Gastrocnemius medialis (tissue), 4 donors: ENCODE results near the gene RPS6KA4. TPM values are rescaled to one million over a fixed set of nuclear protein-coding genes. Genes with fewer than 3 reads are reported as not detected.

Experiments used
- ATAC-seq, 2 donors: fragments of 150-250 bp; one replicate each; pipeline ENCODE4 v1.9.1; 2016
- DNase-seq, 2 donors: peaks; one replicate each; pipeline ENCODE4 v3.0.0-alpha.2; 2019
- H3K27ac ChIP-seq, 4 donors: fragments of 200-600 bp; sonication (generic); 1 replicate in 1 of 4; 2 replicates in 3 of 4; pipeline ENCODE4 v1.5.1; 2016 to 2018; ENCODE audit warnings: mild to moderate bottlenecking in 2 of 4, moderate library complexity in 1 of 4
- H3K27me3 ChIP-seq, 3 donors: fragments of 200-600 bp; sonication (generic) in 2 of 3; 1 replicate in 1 of 3; 2 replicates in 2 of 3; pipeline versions ENCODE4 v1.5.1 to v1.6.0; 2016 to 2019; ENCODE audit warnings: mild to moderate bottlenecking in 1 of 3, moderate library complexity in 1 of 3
- H3K36me3 ChIP-seq, 2 donors: fragments of 200-600 bp; sonication (generic) in 1 of 2; one replicate each; pipeline ENCODE4 v1.5.1; 2017 to 2018
- H3K4me1 ChIP-seq, 2 donors: fragments of 200-600 bp; sonication (generic) in 1 of 2; one replicate each; pipeline ENCODE4 v1.5.1; 2016 to 2017; ENCODE audit warnings: mild to moderate bottlenecking in 2 of 2
- H3K4me3 ChIP-seq, 4 donors: fragments of 200-600 bp; sonication (generic) in 3 of 4; 1 replicate in 1 of 4; 2 replicates in 3 of 4; pipeline ENCODE4 v1.5.1; 2016 to 2019; ENCODE audit warnings: mild to moderate bottlenecking in 2 of 4
- H3K9me3 ChIP-seq, 3 donors: fragments of 200-600 bp; sonication (generic) in 2 of 3; 1 replicate in 1 of 3; 2 replicates in 2 of 3; pipeline ENCODE4 v1.5.1; 2016 to 2019
- POLR2A ChIP-seq, 2 donors: fragments of 450-650 bp; IDR thresholded peaks; one replicate each; pipeline ENCODE4 v1.6.1; 2017; ENCODE audit warnings: antibody characterized with exemption in 2 of 2, mild to moderate bottlenecking in 2 of 2, moderate library complexity in 2 of 2
- in situ Hi-C, 4 donors: fragments of 200-750 bp; cut with MboI; loops; one replicate each; pipeline versions ENCODE4 v1.15.0 to v1.8.0; 2017; ENCODE audit warnings: low sequenced_read_pairs in 4 of 4
- intact Hi-C: fragments of 100-400 bp; cut with DNase I; formaldehyde crosslinking; loops from one replicate; pipeline ENCODE4 v1.15.1; 2023; ENCODE audit warnings: low total_unique reads
- total RNA-seq, 4 donors: library from RNA; depleted of rRNA; stranded (reverse); fragments of >200 nt; gene quantifications; one replicate each; pipeline versions ENCODE4 v1.1.0 to v1.2.3, GENCODE V29; 2016
- TF ChIP-seq, protein P1 (sequence below), 5 experiments: fragments of 450-650 bp in 3 of 5; fragments of 200-600 bp in 2 of 5; sonication (generic) in 2 of 5; IDR thresholded peaks in 4 of 5; conservative IDR thresholded peaks in 1 of 5; 1 replicate in 4 of 5; 2 replicates in 1 of 5; pipeline ENCODE4 v1.5.1; 2016 to 2019; ENCODE audit warnings: antibody characterized with exemption in 5 of 5, mild to moderate bottlenecking in 3 of 5, moderate library complexity in 3 of 5

The RPS6KA4 gene
- total RNA-seq, 4 donors from 2014 or later: 16.6 to 27.0 (median 17.2) TPM

DNA sequence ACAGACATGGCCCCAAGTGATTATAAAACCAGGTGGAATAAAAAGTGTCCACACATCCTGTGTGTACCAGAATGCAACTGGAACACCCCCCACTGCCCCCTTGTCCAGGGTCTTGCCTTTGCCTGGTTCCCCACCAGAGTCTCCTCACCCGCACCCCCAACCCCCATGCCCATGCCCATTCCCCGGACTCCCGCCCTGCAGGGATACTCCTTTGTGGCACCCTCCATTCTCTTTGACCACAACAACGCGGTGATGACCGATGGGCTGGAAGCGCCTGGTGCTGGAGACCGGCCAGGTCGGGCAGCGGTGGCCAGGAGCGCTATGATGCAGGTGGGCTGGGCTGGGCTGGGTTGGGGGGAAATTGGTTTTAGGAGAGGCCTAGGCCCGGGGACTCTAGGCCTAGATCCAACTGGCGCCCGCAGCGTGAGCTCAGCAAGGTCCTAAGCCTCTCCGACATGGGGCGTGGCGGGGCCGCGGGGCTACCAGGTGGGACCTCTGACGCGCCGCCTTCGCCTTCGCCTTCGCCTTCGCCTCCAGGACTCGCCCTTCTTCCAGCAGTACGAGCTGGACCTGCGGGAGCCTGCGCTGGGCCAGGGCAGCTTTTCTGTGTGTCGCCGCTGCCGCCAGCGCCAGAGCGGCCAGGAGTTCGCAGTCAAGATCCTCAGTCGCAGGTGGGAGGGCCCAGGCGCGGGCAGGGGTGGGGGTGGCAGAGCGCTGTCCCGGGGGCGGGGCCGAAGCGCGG, 9.1 kb downstream of the RPS6KA4 start:
- ATAC-seq: no peak
- Histone ChIP-seq H3K27me3 (no peaks in the 10 kb centered on the region), H3K36me3 (peaks cover 0 to 48% of the 10 kb centered on the region in 2 donors), H3K27ac (no peak overlapping the region), H3K4me1 (no peaks in the 10 kb centered on the region), H3K9me3 (no peaks in the 10 kb centered on the region), H3K4me3 (no peak overlapping the region)
- no peak for DNase-seq
- TF ChIP-seq, protein P1, sequence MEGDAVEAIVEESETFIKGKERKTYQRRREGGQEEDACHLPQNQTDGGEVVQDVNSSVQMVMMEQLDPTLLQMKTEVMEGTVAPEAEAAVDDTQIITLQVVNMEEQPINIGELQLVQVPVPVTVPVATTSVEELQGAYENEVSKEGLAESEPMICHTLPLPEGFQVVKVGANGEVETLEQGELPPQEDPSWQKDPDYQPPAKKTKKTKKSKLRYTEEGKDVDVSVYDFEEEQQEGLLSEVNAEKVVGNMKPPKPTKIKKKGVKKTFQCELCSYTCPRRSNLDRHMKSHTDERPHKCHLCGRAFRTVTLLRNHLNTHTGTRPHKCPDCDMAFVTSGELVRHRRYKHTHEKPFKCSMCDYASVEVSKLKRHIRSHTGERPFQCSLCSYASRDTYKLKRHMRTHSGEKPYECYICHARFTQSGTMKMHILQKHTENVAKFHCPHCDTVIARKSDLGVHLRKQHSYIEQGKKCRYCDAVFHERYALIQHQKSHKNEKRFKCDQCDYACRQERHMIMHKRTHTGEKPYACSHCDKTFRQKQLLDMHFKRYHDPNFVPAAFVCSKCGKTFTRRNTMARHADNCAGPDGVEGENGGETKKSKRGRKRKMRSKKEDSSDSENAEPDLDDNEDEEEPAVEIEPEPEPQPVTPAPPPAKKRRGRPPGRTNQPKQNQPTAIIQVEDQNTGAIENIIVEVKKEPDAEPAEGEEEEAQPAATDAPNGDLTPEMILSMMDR (IDR thresholded peaks at IDR 0.05 in 4 of 5, conservative IDR thresholded peaks at IDR 0.05 in 1 of 5): no peak
- TF ChIP-seq POLR2A (IDR thresholded peaks at IDR 0.05): no peak
- in situ Hi-C loops (no loop called here), intact Hi-C loops (no loop called here)

DNA sequence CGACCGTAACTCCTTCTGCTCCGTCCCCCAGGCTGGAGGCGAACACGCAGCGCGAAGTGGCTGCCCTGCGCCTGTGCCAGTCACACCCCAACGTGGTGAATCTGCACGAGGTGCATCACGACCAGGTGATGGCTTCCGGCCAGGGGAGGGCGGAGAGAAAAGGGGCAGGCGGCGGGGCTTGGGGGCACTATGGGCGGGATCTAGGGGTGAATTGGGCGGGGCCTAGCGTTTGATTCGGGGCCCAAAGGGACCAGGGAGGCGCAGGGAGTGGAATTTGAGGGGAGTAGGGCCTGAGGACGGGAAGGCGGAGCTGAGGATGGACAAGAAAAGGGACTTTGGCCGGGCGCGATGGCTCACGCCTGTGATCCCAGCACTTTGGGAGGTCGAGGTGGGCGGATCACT, 9.7 kb downstream of the RPS6KA4 start:
- in situ Hi-C loops (no loop called here), intact Hi-C loops (no loop called here)
- Histone ChIP-seq H3K27ac (no peak overlapping the region), H3K4me3 (no peak overlapping the region), H3K9me3 (no peaks in the 10 kb centered on the region), H3K36me3 (peaks cover 0 to 43% of the 10 kb centered on the region in 2 donors), H3K27me3 (no peaks in the 10 kb centered on the region), H3K4me1 (no peaks in the 10 kb centered on the region)
- ATAC-seq (no peak), DNase-seq (no peak)
- TF ChIP-seq, protein P1 (IDR thresholded peaks at IDR 0.05 in 4 of 5, conservative IDR thresholded peaks at IDR 0.05 in 1 of 5): no peak
- no peak for TF ChIP-seq POLR2A (IDR thresholded peaks at IDR 0.05)

DNA sequence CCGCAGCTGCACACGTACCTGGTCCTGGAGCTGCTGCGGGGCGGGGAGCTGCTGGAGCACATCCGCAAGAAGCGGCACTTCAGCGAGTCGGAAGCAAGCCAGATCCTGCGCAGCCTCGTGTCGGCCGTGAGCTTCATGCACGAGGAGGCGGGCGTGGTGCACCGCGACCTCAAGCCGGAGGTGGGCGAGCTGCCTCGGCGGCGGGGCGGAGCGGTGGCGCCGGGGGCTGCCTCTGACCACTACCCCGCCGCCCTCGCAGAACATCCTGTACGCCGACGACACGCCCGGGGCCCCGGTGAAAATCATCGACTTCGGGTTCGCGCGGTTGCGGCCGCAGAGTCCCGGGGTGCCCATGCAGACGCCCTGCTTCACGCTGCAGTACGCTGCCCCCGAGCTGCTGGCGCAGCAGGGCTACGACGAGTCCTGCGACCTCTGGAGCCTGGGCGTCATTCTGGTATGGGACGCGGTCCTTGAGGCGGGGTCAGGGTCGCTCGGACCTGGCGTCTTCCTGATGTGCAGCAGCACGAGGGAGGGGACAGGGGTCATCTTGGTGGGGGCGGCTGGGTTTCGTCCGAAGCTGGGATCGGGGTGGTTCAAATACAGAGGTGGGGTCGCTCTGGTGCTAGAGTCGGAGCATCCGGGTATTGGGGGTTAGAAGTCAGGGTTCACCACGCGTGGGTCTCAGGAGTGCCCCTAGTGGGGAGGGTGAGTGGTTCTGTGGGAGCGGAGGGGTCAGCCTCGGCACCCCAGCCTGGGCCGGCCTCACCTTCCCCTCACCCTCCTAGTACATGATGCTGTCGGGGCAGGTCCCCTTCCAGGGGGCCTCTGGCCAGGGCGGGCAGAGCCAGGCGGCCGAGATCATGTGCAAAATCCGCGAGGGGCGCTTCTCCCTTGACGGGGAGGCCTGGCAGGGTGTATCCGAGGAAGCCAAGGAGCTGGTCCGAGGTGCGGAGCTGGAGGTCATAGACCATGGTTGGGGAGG, 10.8 kb downstream of the RPS6KA4 start:
- intact Hi-C loops: no loop called here
- Histone ChIP-seq H3K4me3 (no peak overlapping the region), H3K27me3 (no peaks in the 10 kb centered on the region), H3K4me1 (no peaks in the 10 kb centered on the region), H3K9me3 (no peaks in the 10 kb centered on the region), H3K27ac (no peak overlapping the region), H3K36me3 (peaks cover 0 to 36% of the 10 kb centered on the region in 2 donors)
- in situ Hi-C loops: no loop called here
- TF ChIP-seq, protein P1 (IDR thresholded peaks at IDR 0.05 in 4 of 5, conservative IDR thresholded peaks at IDR 0.05 in 1 of 5): no peak
- TF ChIP-seq POLR2A (IDR thresholded peaks at IDR 0.05): no peak
- ATAC-seq (no peak), DNase-seq (no peak)

DNA sequence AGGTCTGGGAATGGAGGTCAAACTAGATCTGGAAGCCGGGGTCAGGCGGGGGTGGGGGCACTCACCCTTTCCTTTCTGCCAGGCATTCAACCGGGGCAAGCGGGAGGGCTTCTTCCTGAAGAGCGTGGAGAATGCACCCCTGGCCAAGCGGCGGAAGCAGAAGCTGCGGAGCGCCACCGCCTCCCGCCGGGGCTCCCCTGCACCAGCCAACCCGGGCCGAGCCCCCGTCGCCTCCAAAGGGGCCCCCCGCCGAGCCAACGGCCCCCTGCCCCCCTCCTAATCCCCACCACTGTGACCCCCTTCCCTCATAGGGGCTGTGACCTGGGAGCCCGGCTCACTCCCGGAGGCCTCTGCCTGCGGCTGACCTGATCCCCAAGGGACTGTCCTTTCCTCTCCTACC, 12.2 kb downstream of the RPS6KA4 start:
- H3K36me3 ChIP-seq: peaks cover 0 to 25% of the 10 kb centered on the region in 2 donors
- intact Hi-C loops: no loop called here
- no peak for DNase-seq

More for the DNA sequence above, 12.2 kb downstream of the RPS6KA4 start:
- H3K4me1 ChIP-seq: no peaks in the 10 kb centered on the region
- in situ Hi-C loops: no loop called here
- ATAC-seq: no peak
- no peak for TF ChIP-seq POLR2A (IDR thresholded peaks at IDR 0.05)
- TF ChIP-seq, protein P1 (IDR thresholded peaks at IDR 0.05 in 4 of 5, conservative IDR thresholded peaks at IDR 0.05 in 1 of 5): no peak
- H3K4me3 ChIP-seq: no peak overlapping the region
- no peak overlapping the region for H3K27ac ChIP-seq
- H3K9me3 ChIP-seq: no peaks in the 10 kb centered on the region
- H3K27me3 ChIP-seq: no peaks in the 10 kb centered on the region
